BLaER1 treated with 17β-estradiol and CSF1 and Interleukin-3, amounts not matched to agents 10 nM and 100 nM (cell line): Measurements from ENCODE around the gene MAP4K2.

Source experiments
- H3K27ac ChIP-seq, 11 experiments: shearing (Covaris generic); formaldehyde crosslinking; 2 replicates each; pipeline ENCODE4 v1.8.1; 2022
- H3K27me3 ChIP-seq, 11 experiments: shearing (Covaris generic); formaldehyde crosslinking; 2 replicates each; pipeline ENCODE4 v1.8.1; 2022
- H3K36me3 ChIP-seq, 11 experiments: shearing (Covaris generic); formaldehyde crosslinking; 2 replicates each; pipeline ENCODE4 v1.8.1; 2022
- H3K4me1 ChIP-seq, 10 experiments: shearing (Covaris generic); formaldehyde crosslinking; 2 replicates each; pipeline ENCODE4 v1.8.1; 2022
- H3K4me2 ChIP-seq, 11 experiments: shearing (Covaris generic); formaldehyde crosslinking; 2 replicates each; pipeline ENCODE4 v1.8.1; 2022
- H3K4me3 ChIP-seq, 10 experiments: shearing (Covaris generic); formaldehyde crosslinking; 2 replicates each; pipeline ENCODE4 v1.8.1; 2022
- H3K9ac ChIP-seq, 11 experiments: shearing (Covaris generic); formaldehyde crosslinking; 2 replicates each; pipeline ENCODE4 v1.8.1; 2022
- H3K9me3 ChIP-seq, 11 experiments: shearing (Covaris generic); formaldehyde crosslinking; replicated peaks in 1 of 11; 2 replicates each; pipeline ENCODE4 v1.8.1; 2022
- H4K20me1 ChIP-seq, 11 experiments: shearing (Covaris generic); formaldehyde crosslinking; 2 replicates each; pipeline ENCODE4 v1.8.1; 2022
- Cebpa-rat ChIP-seq, 11 experiments: shearing (Covaris generic); IDR thresholded peaks; 2 replicates each; pipeline ENCODE4 v1.8.1; 2022

Gene MAP4K2

GRCh38 chr11:64767344-64768299 is 35.4 kb downstream of the MAP4K2 start:
- H3K4me2 ChIP-seq = peak overlapping the region; percentile 17 to 97 (median 48); a peak in 21 of 22 replicates
- peak overlapping the region in 9 of 11 experiments; percentile 6 to 39 (median 22); a peak in 12 of 22 replicates for H3K9ac ChIP-seq
- H3K36me3 ChIP-seq = peaks cover 90 to 99% (median 96%) of the 10 kb centered on the region in 11 experiments
- no peaks in the 10 kb centered on the region for H3K27me3 ChIP-seq
- peaks cover 88 to 99% (median 96%) of the 10 kb centered on the region in 10 experiments for H3K4me1 ChIP-seq
- H3K4me3 ChIP-seq = no peak overlapping the region; a peak in 1 of 20 replicates
- no peak for TF ChIP-seq Cebpa-rat (IDR thresholded peaks at IDR 0.05)
- H3K9me3 ChIP-seq = no peaks in the 10 kb centered on the region
- peak overlapping the region in 8 of 11 experiments; percentile 24 to 52 (median 43); a peak in 16 of 22 replicates for H3K27ac ChIP-seq
- peaks cover 96 to 99% (median 98%) of the 10 kb centered on the region in 11 experiments for H4K20me1 ChIP-seq

- Histone ChIP-seq H3K4me1 (peaks cover 88 to 99% (median 96%) of the 10 kb centered on the region in 10 experiments), H4K20me1 (peaks cover 95 to 100% (median 98%) of the 10 kb centered on the region in 11 experiments), H3K27ac (peak overlapping the region in 8 of 11 experiments; percentile 14 to 52 (median 43); a peak in 13 of 22 replicates), H3K9me3 (no peaks in the 10 kb centered on the region), H3K27me3 (no peaks in the 10 kb centered on the region), H3K4me3 (no peak overlapping the region), H3K4me2 (peak overlapping the region; percentile 17 to 97 (median 48); a peak in 16 of 22 replicates), H3K36me3 (peaks cover 92 to 98% (median 97%) of the 10 kb centered on the region in 11 experiments), H3K9ac (peak overlapping the region in 6 of 11 experiments; percentile 16 to 39 (median 20); a peak in 7 of 22 replicates)
- no peak for TF ChIP-seq Cebpa-rat (IDR thresholded peaks at IDR 0.05)
These were observed 36.1 kb downstream of the MAP4K2 start for GRCh38 chr11:64766881-64767280.

GRCh38 chr11:64765851-64766665 is 37.0 kb downstream of the MAP4K2 start:
- no peak for TF ChIP-seq Cebpa-rat (IDR thresholded peaks at IDR 0.05)
- Histone ChIP-seq H4K20me1 (peaks cover 92 to 100% (median 98%) of the 10 kb centered on the region in 11 experiments), H3K4me3 (no peak overlapping the region), H3K9me3 (no peaks in the 10 kb centered on the region), H3K36me3 (peaks cover 84 to 95% (median 92%) of the 10 kb centered on the region in 11 experiments), H3K27me3 (no peaks in the 10 kb centered on the region), H3K4me1 (peaks cover 88 to 99% (median 96%) of the 10 kb centered on the region in 10 experiments), H3K4me2 (peak overlapping the region in 10 of 11 experiments; percentile 63 to 91 (median 86); a peak in 19 of 22 replicates), H3K9ac (peak overlapping the region in 3 of 11 experiments; percentile 50 to 72 (median 56); a peak in 4 of 22 replicates), H3K27ac (no peak overlapping the region)

- Histone ChIP-seq H4K20me1 (peaks cover 88 to 100% (median 98%) of the 10 kb centered on the region in 11 experiments), H3K4me1 (peaks cover 89 to 99% (median 97%) of the 10 kb centered on the region in 10 experiments), H3K27ac (peak overlapping the region in 7 of 11 experiments; percentile 23 to 82 (median 71); a peak in 10 of 22 replicates), H3K4me2 (peak overlapping the region; percentile 63 to 91 (median 86)), H3K4me3 (peak overlapping the region in 4 of 10 experiments; percentile 20 to 38 (median 30); a peak in 1 of 20 replicates), H3K9me3 (no peaks in the 10 kb centered on the region), H3K27me3 (no peaks in the 10 kb centered on the region), H3K36me3 (peaks cover 77 to 91% (median 85%) of the 10 kb centered on the region in 11 experiments), H3K9ac (peak overlapping the region; percentile 22 to 72 (median 67); a peak in 17 of 22 replicates)
- TF ChIP-seq Cebpa-rat (IDR thresholded peaks at IDR 0.05) = no peak
These were observed 37.6 kb downstream of the MAP4K2 start for GRCh38 chr11:64765291-64765850.

- peaks cover 71 to 85% (median 79%) of the 10 kb centered on the region in 11 experiments for H3K36me3 ChIP-seq
- H3K27ac ChIP-seq = peak overlapping the region in 10 of 11 experiments; percentile 42 to 82 (median 70); a peak in 17 of 22 replicates
- peaks cover 89 to 99% (median 97%) of the 10 kb centered on the region in 10 experiments for H3K4me1 ChIP-seq
- no peaks in the 10 kb centered on the region for H3K27me3 ChIP-seq
- peak overlapping the region in 7 of 10 experiments; percentile 5 to 38 (median 20); a peak in 8 of 20 replicates for H3K4me3 ChIP-seq
- peak overlapping the region; percentile 22 to 72 (median 67); a peak in 19 of 22 replicates for H3K9ac ChIP-seq
- peaks cover 88 to 100% (median 98%) of the 10 kb centered on the region in 11 experiments for H4K20me1 ChIP-seq
- H3K4me2 ChIP-seq = peak overlapping the region; percentile 63 to 91 (median 86)
- H3K9me3 ChIP-seq = no peaks in the 10 kb centered on the region
- no peak for TF ChIP-seq Cebpa-rat (IDR thresholded peaks at IDR 0.05)
These were observed 38.3 kb downstream of the MAP4K2 start for GRCh38 chr11:64764753-64765152.

- peaks cover 89 to 99% (median 97%) of the 10 kb centered on the region in 10 experiments for H3K4me1 ChIP-seq
- no peaks in the 10 kb centered on the region for H3K27me3 ChIP-seq
- no peaks in the 10 kb centered on the region for H3K9me3 ChIP-seq
- H3K27ac ChIP-seq = peak overlapping the region in 10 of 11 experiments; percentile 42 to 82 (median 70); a peak in 19 of 22 replicates
- H3K9ac ChIP-seq = peak overlapping the region; percentile 50 to 72 (median 67); a peak in 21 of 22 replicates
- TF ChIP-seq Cebpa-rat (IDR thresholded peaks at IDR 0.05) = no peak
- peak overlapping the region in 8 of 10 experiments; percentile 3 to 44 (median 14); a peak in 10 of 20 replicates for H3K4me3 ChIP-seq
- H3K36me3 ChIP-seq = peaks cover 64 to 79% (median 73%) of the 10 kb centered on the region in 11 experiments
- H3K4me2 ChIP-seq = peak overlapping the region; percentile 63 to 91 (median 86)
- H4K20me1 ChIP-seq = peaks cover 82 to 99% (median 96%) of the 10 kb centered on the region in 11 experiments
These were observed 38.9 kb downstream of the MAP4K2 start for GRCh38 chr11:64764040-64764611.

GRCh38 chr11:64763526-64764039 is 39.4 kb downstream of the MAP4K2 start:
- peaks cover 84 to 98% (median 93%) of the 10 kb centered on the region in 10 experiments for H3K4me1 ChIP-seq
- H3K4me2 ChIP-seq = peak overlapping the region; percentile 63 to 91 (median 86)
- peak overlapping the region in 5 of 10 experiments; percentile 7 to 44 (median 21); a peak in 7 of 20 replicates for H3K4me3 ChIP-seq
- TF ChIP-seq Cebpa-rat (IDR thresholded peaks at IDR 0.05) = no peak
- no peaks in the 10 kb centered on the region for H3K9me3 ChIP-seq
- peak overlapping the region in 10 of 11 experiments; percentile 42 to 82 (median 70); a peak in 20 of 22 replicates for H3K27ac ChIP-seq
- peaks cover 59 to 73% (median 67%) of the 10 kb centered on the region in 11 experiments for H3K36me3 ChIP-seq
- no peaks in the 10 kb centered on the region for H3K27me3 ChIP-seq
- H3K9ac ChIP-seq = peak overlapping the region; percentile 50 to 72 (median 67)
- peaks cover 77 to 94% (median 91%) of the 10 kb centered on the region in 11 experiments for H4K20me1 ChIP-seq
